AG04450 (cell line): Measurements from ENCODE around the gene CSK. TPM values are rescaled to one million over a fixed set of nuclear protein-coding genes. Genes with fewer than 3 reads are reported as not detected.

ENCODE experiments used
- CTCF ChIA-PET: fragments of 300-600, 350-600 bp; formaldehyde crosslinking; extraction: SDS; loops from one replicate; lab custom pipeline; 2022; ENCODE audit warnings: antibody characterized with exemption, inconsistent platforms; lab: Charles Lee
- POLR2A ChIA-PET: fragments of 350-600 bp; formaldehyde crosslinking; extraction: SDS; loops from one replicate; lab custom pipeline; 2021; ENCODE audit warnings: antibody characterized with exemption, inconsistent platforms; lab: Yijun Ruan, JAX
- DNase-seq: peaks from one replicate; pipeline ENCODE4 v3.0.0-alpha.2; 2011; ENCODE audit warnings: low read depth, low spot score
- H3K27ac ChIP-seq: one replicate; pipeline ENCODE4 v1.5.1; 2012; ENCODE audit warnings: low read depth, low read length, control low read depth
- H3K27me3 ChIP-seq: one replicate; pipeline ENCODE4 v1.6.0; 2012; ENCODE audit warnings: low read length; ENCODE audit not compliant: control insufficient read depth, insufficient read depth
- H3K4me3 ChIP-seq: 2 replicates; pipeline ENCODE4 v1.5.1; 2011; ENCODE audit warnings: mild to moderate bottlenecking, low read depth, low read length, control low read depth
- H3K9me3 ChIP-seq: 2 replicates; pipeline ENCODE4 v1.5.1; 2012; ENCODE audit warnings: low read length; ENCODE audit not compliant: control insufficient read depth, insufficient read depth
- polyA plus RNA-seq: library from polyadenylated mRNA; depleted of rRNA; stranded (reverse); fragments of >200 nt; gene quantifications from 2 replicates; pipeline ENCODE4 v1.2.3, GENCODE V29; 2011
- TF ChIP-seq, protein P1 (sequence below): IDR thresholded peaks from 2 replicates; pipeline ENCODE4 v1.5.1; 2011; ENCODE audit warnings: low read depth, low read length, control low read depth, inconsistent platforms

The CSK gene
- polyA plus RNA-seq, 1 experiment = 17.2 TPM

DNA sequence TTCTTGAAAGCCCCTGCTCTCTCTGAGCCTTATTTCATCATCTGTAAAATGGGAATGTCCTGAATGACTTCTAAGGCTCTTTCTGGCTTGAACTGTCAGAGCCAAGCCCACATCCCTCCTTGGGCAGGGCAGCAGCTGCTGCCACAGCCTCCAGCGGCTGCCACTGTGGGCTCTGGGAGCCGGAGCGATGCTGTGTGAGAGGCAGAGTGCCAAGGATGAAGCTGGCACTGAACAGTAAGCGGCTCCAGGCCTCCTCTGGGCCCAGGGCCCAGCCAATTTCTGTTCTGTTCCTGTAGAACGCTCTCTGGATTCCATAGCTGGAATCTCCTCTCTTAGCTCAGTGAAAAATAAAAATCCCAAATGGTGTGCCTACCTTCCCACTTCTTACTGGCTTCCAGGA is 49.0 kb downstream of the CSK start:
- no peak for DNase-seq
- H3K27me3 ChIP-seq = peaks cover 26% of the 10 kb centered on the region
- no peak overlapping the region for H3K4me3 ChIP-seq
- TF ChIP-seq, protein P1, sequence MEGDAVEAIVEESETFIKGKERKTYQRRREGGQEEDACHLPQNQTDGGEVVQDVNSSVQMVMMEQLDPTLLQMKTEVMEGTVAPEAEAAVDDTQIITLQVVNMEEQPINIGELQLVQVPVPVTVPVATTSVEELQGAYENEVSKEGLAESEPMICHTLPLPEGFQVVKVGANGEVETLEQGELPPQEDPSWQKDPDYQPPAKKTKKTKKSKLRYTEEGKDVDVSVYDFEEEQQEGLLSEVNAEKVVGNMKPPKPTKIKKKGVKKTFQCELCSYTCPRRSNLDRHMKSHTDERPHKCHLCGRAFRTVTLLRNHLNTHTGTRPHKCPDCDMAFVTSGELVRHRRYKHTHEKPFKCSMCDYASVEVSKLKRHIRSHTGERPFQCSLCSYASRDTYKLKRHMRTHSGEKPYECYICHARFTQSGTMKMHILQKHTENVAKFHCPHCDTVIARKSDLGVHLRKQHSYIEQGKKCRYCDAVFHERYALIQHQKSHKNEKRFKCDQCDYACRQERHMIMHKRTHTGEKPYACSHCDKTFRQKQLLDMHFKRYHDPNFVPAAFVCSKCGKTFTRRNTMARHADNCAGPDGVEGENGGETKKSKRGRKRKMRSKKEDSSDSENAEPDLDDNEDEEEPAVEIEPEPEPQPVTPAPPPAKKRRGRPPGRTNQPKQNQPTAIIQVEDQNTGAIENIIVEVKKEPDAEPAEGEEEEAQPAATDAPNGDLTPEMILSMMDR = no peak
- H3K27ac ChIP-seq = no peak overlapping the region
- POLR2A ChIA-PET = interaction anchor here (0.9 kb wide), 1 partner anchor 62 kb away, joined by 3 read pairs; no protein-coding TSS in a partner anchor
- H3K9me3 ChIP-seq = no peaks in the 10 kb centered on the region; the same call in 1 of the 2 replicates
- CTCF ChIA-PET = interaction anchor here (0.8 kb wide), 1 partner anchor 12 kb away, joined by 3 read pairs; the partner anchor contains the start of gene ULK3

DNA sequence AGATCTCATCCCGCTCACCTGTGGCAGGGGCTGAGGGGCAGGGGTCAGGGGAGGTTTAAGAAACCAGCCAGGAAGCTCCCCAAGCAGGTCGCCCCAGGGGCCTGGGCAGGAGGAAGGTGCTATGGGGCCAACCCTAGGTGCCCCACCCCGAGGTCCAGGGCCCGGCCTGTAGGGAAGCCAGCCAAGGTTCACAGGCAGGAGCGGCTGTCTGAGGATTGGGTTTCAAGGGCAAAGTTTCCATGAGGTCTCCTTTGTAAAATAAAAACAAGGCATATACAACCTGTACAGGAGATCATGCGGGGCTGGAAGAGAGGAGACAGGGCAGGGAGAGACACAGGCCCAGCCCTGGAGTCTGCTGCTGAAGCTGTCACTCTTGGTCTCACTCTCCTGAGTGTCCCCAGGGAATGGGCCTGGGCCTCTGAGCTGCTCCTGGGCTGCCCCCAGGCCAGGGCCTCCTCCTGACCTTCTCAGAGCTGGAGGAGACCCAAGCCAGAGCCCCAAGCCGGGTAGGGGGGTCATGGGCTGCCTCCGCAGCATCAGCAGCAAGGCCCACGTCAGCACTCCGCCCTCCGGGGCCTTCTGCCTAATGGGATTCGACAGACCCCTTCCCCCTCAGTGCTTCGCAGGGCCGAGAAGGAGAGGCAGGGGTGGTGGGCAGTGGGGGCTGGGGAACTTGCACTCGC is 50.1 kb downstream of the CSK start:
- Histone ChIP-seq H3K27me3 (peaks cover 20% of the 10 kb centered on the region), H3K27ac (no peak overlapping the region), H3K9me3 (no peaks in the 10 kb centered on the region; the same call in 1 of the 2 replicates), H3K4me3 (no peak overlapping the region)
- ChIA-PET POLR2A (no interaction called here), CTCF (interaction anchor here (1.4 kb wide), 1 partner anchor 51 kb away, joined by 5 read pairs; no protein-coding TSS in a partner anchor)
- TF ChIP-seq, protein P1 = no peak
- DNase-seq = no peak

DNA sequence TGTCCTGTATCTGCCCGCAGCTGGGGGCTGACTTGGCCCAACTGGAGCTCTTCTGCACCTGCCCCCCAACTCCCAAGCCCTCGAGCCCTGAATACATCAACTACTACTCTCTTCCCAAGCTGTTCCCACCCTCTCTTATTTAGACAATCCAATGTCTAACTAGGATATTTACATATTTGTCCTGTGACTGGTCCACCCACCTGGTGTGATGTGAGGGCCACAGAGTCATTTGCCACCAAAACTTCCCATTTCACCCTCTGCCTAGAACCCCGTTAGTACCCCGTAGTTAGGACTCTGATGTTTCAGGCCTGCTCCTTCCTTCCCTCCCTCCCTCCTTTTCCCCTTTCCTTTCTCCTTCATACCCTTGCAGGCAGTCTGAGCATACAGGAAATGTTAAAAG is 50.9 kb downstream of the CSK start:
- H3K27me3 ChIP-seq = peaks cover 12% of the 10 kb centered on the region
- ChIA-PET CTCF (interaction anchor here (1.3 to 1.4 kb wide), 2 partner anchors 52 to 62 kb away, joined by 5 read pairs; no protein-coding TSS in a partner anchor), POLR2A (no interaction called here)
- DNase-seq = no peak
- TF ChIP-seq, protein P1 = no peak
- H3K4me3 ChIP-seq = no peak overlapping the region
- no peaks in the 10 kb centered on the region; the same call in 1 of the 2 replicates for H3K9me3 ChIP-seq
- H3K27ac ChIP-seq = no peak overlapping the region

DNA sequence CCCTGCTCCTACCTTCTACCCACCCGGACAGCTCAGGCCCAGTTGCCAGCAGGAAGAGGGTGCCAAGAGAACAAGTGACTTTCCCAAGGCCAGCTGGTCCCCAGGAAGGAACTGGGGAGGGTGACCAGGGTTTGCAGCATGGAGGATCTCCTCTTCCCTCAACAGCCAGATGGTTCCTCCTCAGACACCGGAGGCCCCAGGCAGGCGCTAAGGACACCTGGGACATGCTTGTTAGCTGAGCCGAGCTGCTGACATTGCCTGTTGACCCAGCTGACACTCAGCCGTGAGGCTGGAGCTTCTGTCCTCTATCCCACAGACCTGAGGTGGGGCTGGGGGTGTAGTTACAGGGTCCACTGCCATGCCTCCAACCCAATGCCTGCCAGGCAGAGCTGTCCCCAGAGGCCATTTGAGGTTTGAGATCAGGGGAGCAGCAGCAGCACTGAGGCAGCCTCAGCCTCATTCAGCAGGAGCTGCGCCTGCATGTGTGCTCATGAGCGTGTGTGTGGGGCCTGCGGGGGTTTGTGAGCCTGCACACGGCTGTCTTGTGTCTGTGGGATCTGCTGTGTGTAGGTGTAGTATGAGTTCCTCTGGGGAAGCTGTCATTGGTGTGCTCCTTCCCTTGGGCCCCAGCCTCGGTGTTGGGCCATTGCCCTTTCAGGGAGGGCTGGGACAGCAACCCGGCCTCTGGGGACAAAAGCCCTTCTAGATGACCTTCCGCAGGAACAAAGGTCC is 51.7 kb downstream of the CSK start:
- TF ChIP-seq, protein P1 = no peak
- POLR2A ChIA-PET = no interaction called here
- H3K4me3 ChIP-seq = no peak overlapping the region
- no peak for DNase-seq
- no peaks in the 10 kb centered on the region for H3K9me3 ChIP-seq
- no peak overlapping the region for H3K27ac ChIP-seq
- H3K27me3 ChIP-seq = peaks cover 4% of the 10 kb centered on the region
- CTCF ChIA-PET = interaction anchor here (1.3 kb wide), 1 partner anchor 63 kb away, joined by 5 read pairs; no protein-coding TSS in a partner anchor
